COR-L47 (cell line): ENCODE measurements around the gene TAF11L5.
"Not testable (repeated sequence)": the region's sequence is repeated elsewhere in the genome, so short reads cannot be mapped to it uniquely, and the experiment has no call there.

Source experiments
- DNase-seq: peaks from one replicate; lab custom pipeline; 2025; lab: John Stamatoyannopoulos, UW

Gene TAF11L5

DNA sequence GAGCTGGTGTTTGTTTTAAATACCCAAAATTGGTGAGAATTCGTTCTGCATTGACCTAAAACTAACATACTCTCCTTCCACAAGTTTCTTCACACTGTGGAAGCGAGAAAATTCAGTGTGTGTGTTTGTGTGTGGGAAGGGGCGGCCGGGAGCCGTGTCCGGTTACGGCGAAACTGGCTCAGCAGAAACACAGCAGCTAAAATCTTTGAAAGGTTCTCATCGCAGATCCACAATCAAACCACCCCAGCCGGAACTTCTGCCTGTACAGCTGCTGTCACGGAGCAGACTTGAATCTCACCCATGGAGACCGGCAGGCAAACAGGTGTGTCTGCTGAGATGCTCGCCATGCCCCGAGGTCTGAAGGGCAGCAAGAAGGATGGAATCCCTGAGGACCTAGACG, at the start of gene TAF11L5:
TSS of gene TAF11L5 (plus strand) at position 301 of the 400 bp plus-strand sequence.
- not testable (repeated sequence) for DNase-seq

DNA sequence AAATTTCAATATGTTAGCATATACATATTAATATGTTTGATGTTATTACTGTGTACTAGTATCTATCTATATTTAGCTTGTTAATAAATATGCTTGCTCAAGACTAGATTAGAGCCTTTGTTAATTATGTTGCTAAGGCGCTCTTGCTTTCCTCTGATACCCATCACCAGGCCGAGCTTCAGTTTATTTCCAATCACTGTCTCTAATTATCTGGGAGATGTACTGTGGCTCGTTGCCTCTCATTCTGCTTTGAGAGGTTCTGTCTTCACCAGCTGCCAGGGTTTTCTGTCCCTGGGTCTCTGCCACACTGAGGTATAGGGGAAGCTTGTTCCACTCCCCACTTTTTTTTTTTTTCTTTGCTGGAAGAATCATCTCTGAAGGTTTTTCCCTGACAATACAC, 48.0 kb upstream of the TAF11L5 start:
- DNase-seq, result no peak

DNA sequence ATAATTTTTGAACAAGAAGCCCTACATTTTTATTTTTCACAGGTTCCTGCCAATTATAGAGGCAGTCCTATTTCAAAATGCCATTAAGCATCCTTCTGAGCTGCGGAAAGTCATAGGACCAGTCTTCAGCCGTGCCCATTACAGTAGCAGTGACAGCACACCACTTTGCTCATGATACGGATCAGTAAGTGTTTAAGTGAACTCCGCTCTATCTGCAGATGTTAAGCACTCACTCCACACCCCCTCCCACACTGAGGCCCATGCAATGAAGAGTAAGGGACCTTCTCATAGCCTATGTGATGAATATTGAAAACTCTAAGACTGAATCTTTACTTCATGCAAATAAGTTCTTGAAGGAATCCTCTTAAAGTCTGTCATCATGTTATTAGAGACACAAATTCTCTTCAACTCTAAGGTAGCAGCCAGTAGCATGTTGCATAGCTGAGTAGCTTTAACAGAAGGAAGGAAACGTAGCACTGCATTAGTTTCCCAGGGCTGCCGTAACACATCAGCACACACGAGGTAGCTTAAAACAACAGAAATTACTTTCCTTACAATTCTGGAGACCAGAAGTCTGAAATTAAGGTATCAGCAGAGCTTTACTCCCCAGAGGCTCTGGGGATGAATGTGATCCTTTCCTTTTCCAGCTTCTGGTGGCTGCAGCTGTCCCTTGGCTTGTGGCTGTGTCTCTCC, 47.3 kb upstream of the TAF11L5 start:
- no peak for DNase-seq

DNA sequence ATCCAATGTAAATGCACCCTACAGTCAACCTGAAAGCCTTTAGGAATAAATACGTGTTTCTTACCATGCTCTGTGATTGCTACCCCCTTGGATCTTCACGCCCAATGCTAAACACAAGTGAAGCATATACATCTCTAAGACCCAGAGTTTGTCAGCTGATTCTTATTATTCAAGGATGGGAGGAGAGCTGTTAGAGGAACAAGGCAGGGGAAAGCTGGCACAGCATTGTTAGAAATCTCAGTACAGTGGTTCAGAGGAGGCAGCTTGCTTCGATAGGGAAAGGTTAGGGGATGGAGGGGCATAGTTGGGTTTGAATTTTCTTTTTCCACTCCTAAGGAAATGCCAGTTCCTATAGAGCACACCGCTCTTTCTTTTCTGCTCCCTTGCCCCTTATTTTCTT, 43.7 kb upstream of the TAF11L5 start:
- DNase-seq, result no peak

DNA sequence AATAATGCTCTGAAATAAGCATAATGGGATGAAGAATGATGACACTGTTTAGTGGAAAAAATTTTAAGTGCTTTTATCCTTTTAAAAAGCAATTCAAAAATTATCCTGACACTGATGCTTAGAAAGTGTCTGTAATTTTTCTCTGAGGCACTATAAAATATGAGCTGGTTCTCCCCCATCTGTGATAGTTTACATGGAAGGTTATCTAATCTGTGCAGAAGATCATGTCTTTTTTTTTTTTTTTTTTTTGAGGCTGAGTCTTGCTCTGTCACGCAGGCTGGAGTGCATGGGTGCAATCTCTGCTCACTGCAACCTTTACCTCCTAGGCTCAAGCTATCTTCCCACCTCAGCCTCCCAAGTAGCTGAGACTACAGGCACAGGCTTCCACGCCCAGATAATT, 42.2 kb upstream of the TAF11L5 start:
- DNase-seq, result no peak

DNA sequence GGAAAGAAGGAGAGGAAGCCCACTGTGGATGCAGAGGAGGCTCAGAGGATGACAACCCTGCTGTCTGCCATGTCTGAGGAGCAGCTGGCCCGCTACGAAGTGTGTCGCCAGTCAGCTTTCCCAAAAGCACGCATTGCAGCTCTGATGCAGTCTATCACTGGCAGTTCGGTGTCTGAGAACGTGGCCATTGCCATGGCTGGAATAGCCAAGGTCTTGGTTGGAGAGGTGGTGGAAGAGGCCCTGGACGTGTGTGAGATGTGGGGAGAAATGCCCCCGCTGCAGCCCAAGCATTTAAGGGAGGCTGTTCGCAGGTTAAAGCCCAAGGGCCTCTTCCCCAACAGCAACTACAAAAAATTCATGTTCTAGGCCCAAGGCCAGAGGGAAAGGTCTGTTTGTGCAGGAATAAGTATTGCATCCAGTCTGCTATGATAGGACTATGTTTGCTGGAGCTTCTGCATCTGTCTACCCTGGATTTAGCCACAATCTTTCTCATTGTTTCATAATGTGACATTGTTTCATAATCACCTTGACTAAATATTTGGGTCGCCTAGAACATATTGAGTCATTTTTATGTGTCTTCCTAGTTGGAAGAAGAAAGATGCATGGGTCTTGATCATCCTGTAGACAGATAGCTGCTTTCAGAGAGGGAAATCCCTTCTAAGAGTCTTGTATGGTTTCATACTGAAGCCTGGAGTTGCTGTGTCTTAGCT, 38.4 kb upstream of the TAF11L5 start:
- not testable (repeated sequence) for DNase-seq

DNA sequence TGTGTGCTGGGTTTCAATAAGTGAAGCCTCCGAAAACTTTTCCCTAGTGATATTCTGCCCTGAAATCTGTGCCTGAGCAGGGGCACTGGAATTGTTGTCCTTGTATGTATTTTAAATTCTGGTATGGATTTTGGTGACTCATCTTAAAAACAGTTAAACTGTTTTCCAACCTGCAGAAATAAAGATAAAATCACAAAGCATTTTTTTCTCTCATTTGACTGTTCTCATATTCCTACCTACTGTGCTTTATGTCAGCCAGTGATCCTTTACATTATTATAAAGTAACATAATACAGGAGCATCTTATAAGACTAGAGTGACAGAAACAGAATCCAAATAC, 37.9 kb upstream of the TAF11L5 start:
- no peak for DNase-seq

DNA sequence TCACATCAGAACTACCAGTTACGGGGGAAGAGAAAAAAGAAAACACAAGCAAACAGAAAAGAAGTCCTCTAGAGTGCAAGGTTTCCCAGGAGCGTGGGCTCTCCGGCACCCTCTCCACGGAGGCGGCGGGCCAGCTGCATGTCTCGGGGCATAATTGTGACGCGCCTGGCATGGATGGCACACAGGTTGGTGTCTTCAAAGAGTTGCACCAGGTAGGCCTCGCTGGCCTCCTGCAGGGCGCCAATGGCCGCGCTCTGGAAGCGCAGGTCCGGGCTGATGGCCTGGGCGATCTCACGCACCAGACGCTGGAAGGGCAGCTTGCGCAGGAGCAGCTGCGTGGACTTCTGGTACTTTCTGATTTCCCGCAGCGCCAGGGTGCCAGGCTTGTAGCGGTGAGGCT, 33.8 kb upstream of the TAF11L5 start:
- not testable (repeated sequence) for DNase-seq

DNA sequence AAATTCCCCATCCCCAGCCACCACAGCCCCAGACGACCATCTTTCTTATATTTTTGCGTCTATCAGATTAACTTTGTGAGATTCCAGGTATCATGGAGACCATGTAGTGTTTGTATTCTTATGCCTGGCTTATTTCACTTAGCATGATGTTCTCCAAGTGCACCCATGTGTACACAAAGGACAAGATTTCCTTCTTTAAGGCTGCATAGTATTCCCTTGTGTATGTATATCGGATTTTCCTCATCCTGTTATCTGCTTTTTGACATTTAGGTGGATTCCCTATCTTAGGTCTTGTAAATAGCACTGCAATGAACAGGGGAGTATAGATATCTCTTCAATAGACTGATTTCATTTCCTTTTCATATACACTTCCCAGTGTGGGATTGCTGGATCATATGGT, 32.3 kb upstream of the TAF11L5 start:
- no peak for DNase-seq

DNA sequence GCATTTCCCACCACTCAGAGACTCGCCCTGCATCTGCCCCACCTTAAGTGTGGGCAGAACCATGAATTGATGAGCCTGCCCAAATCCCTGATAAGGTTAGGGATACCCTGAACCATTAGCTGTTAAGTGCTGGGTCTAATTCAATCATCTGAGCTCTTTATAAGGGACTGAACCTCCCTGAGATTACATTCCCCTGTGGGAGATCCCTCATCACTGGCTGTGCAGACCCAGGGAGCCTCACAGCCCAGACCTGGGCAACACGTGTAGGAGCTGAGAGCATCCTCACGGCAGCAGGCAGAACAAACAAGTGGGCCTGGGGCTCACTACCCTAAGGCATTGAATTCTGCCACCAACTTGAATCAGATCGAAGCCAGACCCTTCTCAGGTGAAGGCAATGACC, 27.6 kb upstream of the TAF11L5 start:
- no peak for DNase-seq

DNA sequence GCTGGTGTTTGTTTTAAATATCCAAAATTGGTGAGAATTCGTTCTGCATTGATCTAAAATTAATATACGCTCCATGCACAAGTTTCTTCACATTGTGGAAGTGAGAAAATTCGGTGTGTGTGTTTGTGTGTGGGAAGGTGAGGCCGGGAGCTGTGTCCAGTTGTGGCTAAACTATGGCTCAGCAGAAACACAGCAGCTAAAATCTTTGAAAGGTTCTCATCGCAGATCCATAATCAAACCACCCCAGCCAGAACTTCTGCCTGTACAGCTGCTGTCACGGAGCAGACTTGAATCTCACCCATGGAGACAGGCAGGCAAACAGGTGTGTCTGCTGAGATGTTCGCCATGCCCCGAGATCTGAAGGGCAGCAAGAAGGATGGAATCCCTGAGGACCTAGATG, 27.1 kb upstream of the TAF11L5 start, which contains the start of gene TAF11L2:
TSS of gene TAF11L2 (plus strand) at position 301 of the 400 bp plus-strand sequence.
- not testable (repeated sequence) for DNase-seq

DNA sequence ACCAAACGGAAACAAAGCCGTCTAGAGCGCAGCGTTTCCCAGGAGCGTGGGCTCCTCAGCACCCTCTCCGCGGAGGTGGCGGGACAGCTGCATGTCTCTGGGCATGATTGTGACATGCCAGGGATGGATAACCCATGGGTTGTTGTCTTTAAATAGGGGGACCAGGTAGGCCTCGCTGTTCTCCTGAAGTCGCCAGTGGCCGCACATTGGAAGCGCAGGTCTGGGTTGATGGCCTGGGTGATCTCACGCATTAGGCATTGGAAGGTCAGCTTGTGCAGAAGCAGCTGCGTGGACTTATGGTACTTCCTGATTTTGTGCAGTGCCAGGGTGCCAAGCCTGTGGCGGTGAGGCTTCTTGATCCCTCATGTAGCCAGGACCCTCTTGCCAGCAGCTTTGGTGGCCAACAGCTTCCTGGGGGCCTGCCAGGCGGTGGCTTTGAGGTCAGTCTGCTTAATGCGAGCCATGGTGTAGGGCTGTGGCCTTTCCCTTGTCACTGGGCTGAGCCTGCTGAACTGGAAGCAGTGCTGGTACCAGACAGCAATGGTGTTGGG, 13.2 kb upstream of the TAF11L5 start:
- no peak for DNase-seq

DNA sequence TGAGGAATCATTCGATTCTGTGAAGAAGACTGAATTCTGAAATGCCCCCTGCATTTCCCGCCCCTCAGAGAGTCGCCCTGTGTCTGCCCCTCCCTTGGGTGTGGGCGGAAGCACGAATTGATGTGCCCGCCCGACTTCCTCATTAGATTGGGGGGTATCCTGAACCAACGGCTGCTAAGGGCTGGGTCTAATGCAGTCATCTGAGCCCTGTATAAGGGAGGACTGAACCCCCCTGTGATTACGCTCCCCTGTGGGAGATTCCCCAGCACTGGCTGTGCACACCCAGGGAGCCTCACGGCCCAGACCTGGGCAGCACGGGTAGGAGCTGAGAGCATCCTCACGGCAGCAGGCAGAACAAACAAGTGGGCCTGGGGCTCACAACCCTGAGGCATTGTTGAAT, 7.5 kb upstream of the TAF11L5 start:
- not testable (repeated sequence) for DNase-seq

DNA sequence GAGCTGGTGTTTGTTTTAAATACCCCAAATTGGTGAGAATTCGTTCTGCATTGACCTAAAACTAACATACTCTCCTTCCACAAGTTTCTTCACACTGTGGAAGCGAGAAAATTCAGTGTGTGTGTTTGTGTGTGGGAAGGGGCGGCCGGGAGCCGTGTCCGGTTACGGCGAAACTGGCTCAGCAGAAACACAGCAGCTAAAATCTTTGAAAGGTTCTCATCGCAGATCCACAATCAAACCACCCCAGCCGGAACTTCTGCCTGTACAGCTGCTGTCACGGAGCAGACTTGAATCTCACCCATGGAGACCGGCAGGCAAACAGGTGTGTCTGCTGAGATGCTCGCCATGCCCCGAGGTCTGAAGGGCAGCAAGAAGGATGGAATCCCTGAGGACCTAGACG, 7.0 kb upstream of the TAF11L5 start, which contains the start of gene TAF11L3:
TSS of gene TAF11L3 (plus strand) at position 301 of the 400 bp plus-strand sequence.
- not testable (repeated sequence) for DNase-seq

DNA sequence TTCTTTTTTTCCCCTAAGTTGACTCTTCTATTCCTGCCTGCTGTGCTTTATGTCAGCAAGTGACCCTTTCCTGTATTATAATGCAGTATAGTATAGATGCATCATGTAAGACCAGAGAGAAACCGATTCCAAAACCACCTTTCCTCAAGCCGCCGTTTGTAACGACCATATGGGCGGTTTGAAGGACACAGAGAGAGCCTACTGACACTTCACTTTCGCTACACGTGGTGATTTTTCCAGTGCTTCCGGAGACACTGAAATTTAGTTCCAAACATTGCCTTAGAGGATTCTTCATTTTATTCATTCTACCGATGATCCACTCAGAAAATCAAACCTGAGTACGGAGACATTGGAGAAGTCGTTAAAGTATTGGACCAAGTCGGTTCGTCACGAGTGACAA, 5.5 kb upstream of the TAF11L5 start:
- DNase-seq, result not testable (repeated sequence)

DNA sequence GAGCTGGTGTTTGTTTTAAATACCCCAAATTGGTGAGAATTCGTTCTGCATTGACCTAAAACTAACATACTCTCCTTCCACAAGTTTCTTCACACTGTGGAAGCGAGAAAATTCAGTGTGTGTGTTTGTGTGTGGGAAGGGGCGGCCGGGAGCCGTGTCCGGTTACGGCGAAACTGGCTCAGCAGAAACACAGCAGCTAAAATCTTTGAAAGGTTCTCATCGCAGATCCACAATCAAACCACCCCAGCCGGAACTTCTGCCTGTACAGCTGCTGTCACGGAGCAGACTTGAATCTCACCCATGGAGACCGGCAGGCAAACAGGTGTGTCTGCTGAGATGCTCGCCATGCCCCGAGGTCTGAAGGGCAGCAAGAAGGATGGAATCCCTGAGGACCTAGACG, 3.5 kb upstream of the TAF11L5 start, which contains the start of gene TAF11L4:
TSS of gene TAF11L4 (plus strand) at position 301 of the 400 bp plus-strand sequence.
- DNase-seq, result not testable (repeated sequence)

DNA sequence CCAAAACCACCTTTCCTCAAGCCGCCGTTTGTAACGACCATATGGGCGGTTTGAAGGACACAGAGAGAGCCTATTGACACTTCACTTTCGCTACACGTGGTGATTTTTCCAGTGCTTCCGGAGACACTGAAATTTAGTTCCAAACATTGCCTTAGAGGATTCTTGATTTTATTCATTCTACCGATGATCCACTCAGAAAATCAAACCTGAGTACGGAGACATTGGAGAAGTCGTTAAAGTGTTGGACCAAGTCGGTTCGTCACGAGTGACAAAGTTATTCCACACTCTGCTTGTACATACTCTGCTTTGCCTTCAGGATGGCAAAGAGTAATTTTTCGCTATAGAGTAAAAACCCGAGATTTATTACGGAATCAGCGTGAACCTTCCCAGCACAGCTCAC, 1.5 kb downstream of the TAF11L5 start:
- DNase-seq, result not testable (repeated sequence)

DNA sequence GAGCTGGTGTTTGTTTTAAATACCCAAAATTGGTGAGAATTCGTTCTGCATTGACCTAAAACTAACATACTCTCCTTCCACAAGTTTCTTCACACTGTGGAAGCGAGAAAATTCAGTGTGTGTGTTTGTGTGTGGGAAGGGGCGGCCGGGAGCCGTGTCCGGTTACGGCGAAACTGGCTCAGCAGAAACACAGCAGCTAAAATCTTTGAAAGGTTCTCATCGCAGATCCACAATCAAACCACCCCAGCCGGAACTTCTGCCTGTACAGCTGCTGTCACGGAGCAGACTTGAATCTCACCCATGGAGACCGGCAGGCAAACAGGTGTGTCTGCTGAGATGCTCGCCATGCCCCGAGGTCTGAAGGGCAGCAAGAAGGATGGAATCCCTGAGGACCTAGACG, 3.3 kb downstream of the TAF11L5 start, which contains the start of gene TAF11L6:
TSS of gene TAF11L6 (plus strand) at position 301 of the 400 bp plus-strand sequence.
- not testable (repeated sequence) for DNase-seq
